Endodermal cell (in vitro differentiated cells): ENCODE data around the gene MMP25. TPM values are rescaled to one million over a fixed set of nuclear protein-coding genes. Genes with fewer than 3 reads are reported as not detected.

Experiments
- DNase-seq: peaks from one replicate; pipeline ENCODE4 v3.0.0-alpha.2; 2017
- H3K27ac ChIP-seq: 2 replicates; pipeline ENCODE4 v1.5.1; 2013; ENCODE audit warnings: mild to moderate bottlenecking, low read depth, low read length, moderate library complexity
- H3K27me3 ChIP-seq: 2 replicates; pipeline ENCODE4 v1.6.1; 2013; ENCODE audit warnings: mild to moderate bottlenecking, low read length, moderate library complexity; ENCODE audit not compliant: insufficient read depth, control insufficient read depth, poor library complexity, severe bottlenecking
- H3K36me3 ChIP-seq: 2 replicates; pipeline ENCODE4 v1.7.0; 2013; ENCODE audit warnings: mild to moderate bottlenecking, low read length, moderate library complexity; ENCODE audit not compliant: control insufficient read depth, insufficient read depth
- H3K4me1 ChIP-seq: one replicate; pipeline ENCODE4 v1.7.0; 2013; ENCODE audit warnings: low read length; ENCODE audit not compliant: control insufficient read depth, insufficient read depth
- H3K4me3 ChIP-seq: 2 replicates; pipeline ENCODE4 v1.5.1; 2013; ENCODE audit warnings: mild to moderate bottlenecking, low read length, moderate library complexity
- H3K9ac ChIP-seq: 2 replicates; pipeline ENCODE4 v1.6.1; 2013; ENCODE audit warnings: mild to moderate bottlenecking, low read length, moderate library complexity; ENCODE audit not compliant: poor library complexity, severe bottlenecking; ENCODE audit errors: extremely low read depth
- H3K9me3 ChIP-seq: 2 replicates; pipeline ENCODE4 v1.6.1; 2013; ENCODE audit warnings: mild to moderate bottlenecking, low read length, moderate library complexity; ENCODE audit not compliant: control insufficient read depth
- H3K27ac Mint-ChIP-seq: 2 replicates; pipeline ENCODE4 v1.8.0; 2020; ENCODE audit warnings: mixed read lengths
- H3K27me3 Mint-ChIP-seq: 2 replicates; pipeline ENCODE4 v1.8.0; 2021; ENCODE audit warnings: mild to moderate bottlenecking, mixed read lengths; ENCODE audit not compliant: insufficient read depth
- H3K36me3 Mint-ChIP-seq: 2 replicates; pipeline ENCODE4 v1.8.0; 2020; ENCODE audit warnings: low read depth, mixed read lengths
- H3K4me1 Mint-ChIP-seq: 2 replicates; pipeline ENCODE4 v1.8.0; 2020; ENCODE audit warnings: mixed read lengths
- H3K4me3 Mint-ChIP-seq: 2 replicates; pipeline ENCODE4 v1.8.0; 2020; ENCODE audit warnings: mild to moderate bottlenecking, moderate library complexity, mixed read lengths
- H3K9me3 Mint-ChIP-seq: 2 replicates; pipeline ENCODE4 v1.8.0; 2020; ENCODE audit warnings: mild to moderate bottlenecking, mixed read lengths
- CTCF ChIP-seq: fragments of 200-600 bp; sonication (generic); conservative IDR thresholded peaks from 2 replicates; pipeline ENCODE4 v1.5.0; 2021; ENCODE audit warnings: antibody characterized with exemption, mild to moderate bottlenecking
- WGBS, 2 experiments: methylation state at CpG; one replicate each; pipeline versions ENCODE4 v1.1.5 to v1.1.7; 2013; ENCODE audit warnings: missing lambda C conversion rate in 2 of 2, mixed read lengths in 1 of 2; ENCODE audit not compliant: insufficient coverage in 1 of 2, insufficient read length in 1 of 2; 5-methylcytosine and 5-hydroxymethylcytosine counted together
- total RNA-seq, 2 donors: library from RNA; stranded (reverse); fragmentation: NEBNext Ultra II Directional in 1 of 2; extraction: Animal tissue kit (Norgen Biotek cat#: 25700) in 1 of 2; gene quantifications; 2 replicates in 1 of 2; 3 replicates in 1 of 2; pipeline ENCODE4 v1.2.1, GENCODE V29; 2021

MMP25 gene
- total RNA-seq, 2 donors from 2014 or later, result 4.5 to 6.1 TPM

- no peaks in the 10 kb centered on the region for H3K9me3 ChIP-seq
- peak overlapping the region; percentile 25 for H3K9ac ChIP-seq
- Mint-ChIP-seq H3K9me3 (no peaks in the 10 kb centered on the region), H3K36me3 (peaks cover 9% of the 10 kb centered on the region), H3K4me3 (peak overlapping the region; percentile 72), H3K4me1 (peaks cover 7% of the 10 kb centered on the region), H3K27ac (peak overlapping the region; percentile 94), H3K27me3 (peaks cover 27% of the 10 kb centered on the region)
- 0 to 1% methylated on average over 18 to 67 of the region's 67 CpGs for WGBS, 2 experiments
- DNase-seq, result peak; percentile 97
- H3K27me3 ChIP-seq, result peaks cover 4% of the 10 kb centered on the region
- peak overlapping the region; percentile 81 for H3K4me3 ChIP-seq
- H3K27ac ChIP-seq, result no peak overlapping the region
- TF ChIP-seq CTCF, result peak; percentile 91
- H3K4me1 ChIP-seq, result no peaks in the 10 kb centered on the region
- H3K36me3 ChIP-seq, result no peaks in the 10 kb centered on the region
Measured at GRCh38 chr16:3059041-3059722, 12.8 kb downstream of the MMP25 start.

GRCh38 chr16:3059723-3060242 lies 13.4 kb downstream of the MMP25 start:
- Mint-ChIP-seq H3K36me3 (peaks cover 6% of the 10 kb centered on the region), H3K4me3 (peak overlapping the region; percentile 72), H3K4me1 (peaks cover 7% of the 10 kb centered on the region), H3K27me3 (peaks cover 24% of the 10 kb centered on the region), H3K9me3 (no peaks in the 10 kb centered on the region), H3K27ac (peak overlapping the region; percentile 94)
- Histone ChIP-seq H3K36me3 (no peaks in the 10 kb centered on the region), H3K27me3 (peaks cover 4% of the 10 kb centered on the region), H3K9me3 (no peaks in the 10 kb centered on the region), H3K4me1 (no peaks in the 10 kb centered on the region), H3K27ac (no peak overlapping the region), H3K4me3 (peak overlapping the region; percentile 81), H3K9ac (peak overlapping the region; percentile 25)
- DNase-seq, result no peak
- TF ChIP-seq CTCF, result no peak
- WGBS, 2 experiments, result 76 to 84% methylated on average over 5 to 9 of the region's 9 CpGs

GRCh38 chr16:3060339-3061127 lies 14.2 kb downstream of the MMP25 start:
- no peak overlapping the region for H3K27ac Mint-ChIP-seq
- Histone ChIP-seq H3K4me3 (no peak overlapping the region), H3K36me3 (no peaks in the 10 kb centered on the region), H3K27me3 (peaks cover 4% of the 10 kb centered on the region), H3K4me1 (no peaks in the 10 kb centered on the region), H3K27ac (no peak overlapping the region), H3K9ac (no peak overlapping the region), H3K9me3 (no peaks in the 10 kb centered on the region)
- H3K4me1 Mint-ChIP-seq, result peaks cover 7% of the 10 kb centered on the region
- peaks cover 23% of the 10 kb centered on the region for H3K27me3 Mint-ChIP-seq
- no peaks in the 10 kb centered on the region for H3K9me3 Mint-ChIP-seq
- peak overlapping the region; percentile 72 for H3K4me3 Mint-ChIP-seq
- H3K36me3 Mint-ChIP-seq, result peaks cover 1% of the 10 kb centered on the region
- WGBS, 2 experiments, result 86 to 91% methylated on average over 8 to 13 of the region's 14 CpGs
- no peak for TF ChIP-seq CTCF
- DNase-seq, result no peak
